Nephron progenitor cell (in vitro differentiated cells): ENCODE results near the gene PLXNB1.
A peak's percentile ranks its signal among the peaks of the same experiment; 100 is the strongest.

Experiments used
- DNase-seq: peaks from one replicate; pipeline ENCODE4 v3.0.0; 2021
- H3K27ac Mint-ChIP-seq: 2 replicates; pipeline ENCODE4 v1.8.0; 2021; ENCODE audit warnings: mild to moderate bottlenecking, moderate library complexity, mixed read lengths
- H3K27me3 Mint-ChIP-seq: 2 replicates; pipeline ENCODE4 v1.8.0; 2021; ENCODE audit warnings: mild to moderate bottlenecking, low read depth, mixed read lengths; ENCODE audit not compliant: poor library complexity
- H3K36me3 Mint-ChIP-seq: 2 replicates; pipeline ENCODE4 v1.8.0; 2021; ENCODE audit warnings: low read depth, mixed read lengths
- H3K4me1 Mint-ChIP-seq: 2 replicates; pipeline ENCODE4 v1.8.0; 2021; ENCODE audit warnings: mixed read lengths
- H3K4me3 Mint-ChIP-seq: 2 replicates; pipeline ENCODE4 v1.8.0; 2021; ENCODE audit warnings: mild to moderate bottlenecking, moderate library complexity, mixed read lengths
- H3K9me3 Mint-ChIP-seq: 2 replicates; pipeline ENCODE4 v1.8.0; 2021; ENCODE audit warnings: mild to moderate bottlenecking, moderate library complexity, mixed read lengths
- TF ChIP-seq, protein P1 (sequence below): fragments of 200-600 bp; sonication (generic); IDR thresholded peaks from 2 replicates; pipeline ENCODE4 v1.5.0; 2021; ENCODE audit warnings: antibody characterized with exemption

Gene PLXNB1

GRCh38 chr3:48414376-48415250, 15.3 kb downstream of the PLXNB1 start:
- no peaks in the 10 kb centered on the region for H3K4me1 Mint-ChIP-seq
- no peaks in the 10 kb centered on the region for H3K9me3 Mint-ChIP-seq
- peaks cover 26% of the 10 kb centered on the region for H3K36me3 Mint-ChIP-seq
- TF ChIP-seq, protein P1, sequence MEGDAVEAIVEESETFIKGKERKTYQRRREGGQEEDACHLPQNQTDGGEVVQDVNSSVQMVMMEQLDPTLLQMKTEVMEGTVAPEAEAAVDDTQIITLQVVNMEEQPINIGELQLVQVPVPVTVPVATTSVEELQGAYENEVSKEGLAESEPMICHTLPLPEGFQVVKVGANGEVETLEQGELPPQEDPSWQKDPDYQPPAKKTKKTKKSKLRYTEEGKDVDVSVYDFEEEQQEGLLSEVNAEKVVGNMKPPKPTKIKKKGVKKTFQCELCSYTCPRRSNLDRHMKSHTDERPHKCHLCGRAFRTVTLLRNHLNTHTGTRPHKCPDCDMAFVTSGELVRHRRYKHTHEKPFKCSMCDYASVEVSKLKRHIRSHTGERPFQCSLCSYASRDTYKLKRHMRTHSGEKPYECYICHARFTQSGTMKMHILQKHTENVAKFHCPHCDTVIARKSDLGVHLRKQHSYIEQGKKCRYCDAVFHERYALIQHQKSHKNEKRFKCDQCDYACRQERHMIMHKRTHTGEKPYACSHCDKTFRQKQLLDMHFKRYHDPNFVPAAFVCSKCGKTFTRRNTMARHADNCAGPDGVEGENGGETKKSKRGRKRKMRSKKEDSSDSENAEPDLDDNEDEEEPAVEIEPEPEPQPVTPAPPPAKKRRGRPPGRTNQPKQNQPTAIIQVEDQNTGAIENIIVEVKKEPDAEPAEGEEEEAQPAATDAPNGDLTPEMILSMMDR = no peak
- H3K27me3 Mint-ChIP-seq = peaks cover 3% of the 10 kb centered on the region
- H3K27ac Mint-ChIP-seq = peak overlapping the region; percentile 75
- no peak overlapping the region for H3K4me3 Mint-ChIP-seq
- no peak for DNase-seq

DNA sequence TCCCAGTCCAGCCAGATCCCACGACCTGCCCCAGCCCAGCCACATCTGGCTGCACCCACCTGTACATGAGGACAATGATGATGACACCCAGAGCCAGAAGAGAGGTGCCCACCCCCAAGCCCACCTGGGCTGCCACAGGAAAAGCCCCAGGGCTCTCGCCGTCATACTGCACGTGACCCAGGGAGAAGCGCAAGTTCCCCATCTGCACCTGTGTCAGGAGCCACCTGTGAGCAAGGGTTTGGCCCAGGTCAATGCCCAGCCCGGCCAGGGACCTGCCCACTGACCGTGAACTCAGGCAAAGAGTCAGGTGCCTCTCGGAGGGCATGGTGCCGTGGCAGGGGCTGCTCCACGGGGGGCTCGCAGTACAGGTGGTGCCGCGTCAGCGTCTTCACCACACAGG, 16.3 kb downstream of the PLXNB1 start:
- Mint-ChIP-seq H3K9me3 (no peaks in the 10 kb centered on the region), H3K27me3 (peaks cover 3% of the 10 kb centered on the region), H3K4me1 (no peaks in the 10 kb centered on the region), H3K27ac (no peak overlapping the region), H3K4me3 (no peak overlapping the region), H3K36me3 (peaks cover 34% of the 10 kb centered on the region)
- no peak for DNase-seq
- TF ChIP-seq, protein P1 = no peak

GRCh38 chr3:48413086-48413485, 16.8 kb downstream of the PLXNB1 start:
- peaks cover 38% of the 10 kb centered on the region for H3K36me3 Mint-ChIP-seq

GRCh38 chr3:48412375-48413001, 17.4 kb downstream of the PLXNB1 start:
- Mint-ChIP-seq H3K4me3 (no peak overlapping the region), H3K4me1 (no peaks in the 10 kb centered on the region), H3K9me3 (no peaks in the 10 kb centered on the region), H3K27me3 (peaks cover 3% of the 10 kb centered on the region), H3K36me3 (peaks cover 40% of the 10 kb centered on the region), H3K27ac (no peak overlapping the region)
- no peak for DNase-seq
- TF ChIP-seq, protein P1 = no peak

More at GRCh38 chr3:48413086-48413485, 16.8 kb downstream of the PLXNB1 start:
- TF ChIP-seq, protein P1 = no peak
- no peaks in the 10 kb centered on the region for H3K4me1 Mint-ChIP-seq
- no peak overlapping the region for H3K4me3 Mint-ChIP-seq
- no peak overlapping the region for H3K27ac Mint-ChIP-seq
- DNase-seq = no peak
- H3K27me3 Mint-ChIP-seq = peaks cover 3% of the 10 kb centered on the region
- H3K9me3 Mint-ChIP-seq = no peaks in the 10 kb centered on the region

GRCh38 chr3:48411606-48412374, 18.1 kb downstream of the PLXNB1 start:
- TF ChIP-seq, protein P1 = no peak
- no peaks in the 10 kb centered on the region for H3K9me3 Mint-ChIP-seq
- peaks cover 3% of the 10 kb centered on the region for H3K27me3 Mint-ChIP-seq
- H3K27ac Mint-ChIP-seq = no peak overlapping the region
- peaks cover 46% of the 10 kb centered on the region for H3K36me3 Mint-ChIP-seq
- no peaks in the 10 kb centered on the region for H3K4me1 Mint-ChIP-seq
- no peak overlapping the region for H3K4me3 Mint-ChIP-seq
- DNase-seq = no peak
